A549 (cell line): ENCODE results near the gene LIPN.

Experiments used
- BHLHE40 ChIP-seq: IDR thresholded peaks from 2 replicates; pipeline ENCODE4 v1.6.1; 2012; ENCODE audit warnings: low read depth, low read length, inconsistent platforms
- CBX2 ChIP-seq: fragments of 200-600 bp; sonication (generic); IDR thresholded peaks from 2 replicates; pipeline ENCODE4 v1.6.1; 2016; ENCODE audit warnings: low read depth, mild to moderate bottlenecking, borderline replicate concordance
- EP300 ChIP-seq, 2 experiments: fragments of >200 bp; sonication (Bioruptor Twin); formaldehyde crosslinking; IDR thresholded peaks; 2 replicates in 1 of 2; 3 replicates in 1 of 2; pipeline ENCODE4 v1.6.1; 2016 to 2017
- ESRRA ChIP-seq: fragments of 150-350 bp; IDR thresholded peaks from 2 replicates; pipeline ENCODE4 v1.6.1; 2014; ENCODE audit warnings: mild to moderate bottlenecking, low read length, borderline replicate concordance
- GATA3 ChIP-seq: IDR thresholded peaks from 2 replicates; pipeline ENCODE4 v1.6.1; 2012; ENCODE audit warnings: borderline replicate concordance
- JUN ChIP-seq, 2 experiments: fragments of >200 bp; sonication (Bioruptor Twin); formaldehyde crosslinking; IDR thresholded peaks; 2 replicates in 1 of 2; 3 replicates in 1 of 2; pipeline ENCODE4 v1.6.1; 2016 to 2017
- JUNB ChIP-seq: fragments of >200 bp; sonication (Bioruptor Twin); formaldehyde crosslinking; IDR thresholded peaks from 2 replicates; pipeline ENCODE4 v1.6.1; 2016
- POLR2A ChIP-seq: IDR thresholded peaks from 2 replicates; pipeline ENCODE4 v1.6.1; 2012; ENCODE audit warnings: mild to moderate bottlenecking, low read length
- RAD21 ChIP-seq, 2 experiments: fragments of >200 bp in 1 of 2; sonication (Bioruptor Twin) in 1 of 2; formaldehyde crosslinking in 1 of 2; IDR thresholded peaks in 1 of 2; conservative IDR thresholded peaks in 1 of 2; 2 replicates in 1 of 2; 3 replicates in 1 of 2; pipeline ENCODE4 v1.6.1; 2012 to 2018; ENCODE audit warnings: inconsistent platforms in 1 of 2
- RNF2 ChIP-seq: fragments of 200-600 bp; sonication (generic); IDR thresholded peaks from 2 replicates; pipeline ENCODE4 v1.6.1; 2016; ENCODE audit warnings: low read depth, mild to moderate bottlenecking, antibody characterized with exemption, moderate library complexity, borderline replicate concordance
- TF ChIP-seq, protein P1 (sequence below): fragments of >200 bp; sonication (Bioruptor Twin); formaldehyde crosslinking; IDR thresholded peaks from 3 replicates; pipeline ENCODE4 v1.5.1; 2016

GRCh38 chr10:88763441-88763840, 3.6 kb downstream of the LIPN start:
- TF ChIP-seq EP300 (IDR thresholded peaks at IDR 0.05): no peak
- TF ChIP-seq BHLHE40: no peak
- no peak for TF ChIP-seq JUN (IDR thresholded peaks at IDR 0.05)
- no peak for TF ChIP-seq POLR2A
- TF ChIP-seq JUNB: no peak
- TF ChIP-seq, protein P1, sequence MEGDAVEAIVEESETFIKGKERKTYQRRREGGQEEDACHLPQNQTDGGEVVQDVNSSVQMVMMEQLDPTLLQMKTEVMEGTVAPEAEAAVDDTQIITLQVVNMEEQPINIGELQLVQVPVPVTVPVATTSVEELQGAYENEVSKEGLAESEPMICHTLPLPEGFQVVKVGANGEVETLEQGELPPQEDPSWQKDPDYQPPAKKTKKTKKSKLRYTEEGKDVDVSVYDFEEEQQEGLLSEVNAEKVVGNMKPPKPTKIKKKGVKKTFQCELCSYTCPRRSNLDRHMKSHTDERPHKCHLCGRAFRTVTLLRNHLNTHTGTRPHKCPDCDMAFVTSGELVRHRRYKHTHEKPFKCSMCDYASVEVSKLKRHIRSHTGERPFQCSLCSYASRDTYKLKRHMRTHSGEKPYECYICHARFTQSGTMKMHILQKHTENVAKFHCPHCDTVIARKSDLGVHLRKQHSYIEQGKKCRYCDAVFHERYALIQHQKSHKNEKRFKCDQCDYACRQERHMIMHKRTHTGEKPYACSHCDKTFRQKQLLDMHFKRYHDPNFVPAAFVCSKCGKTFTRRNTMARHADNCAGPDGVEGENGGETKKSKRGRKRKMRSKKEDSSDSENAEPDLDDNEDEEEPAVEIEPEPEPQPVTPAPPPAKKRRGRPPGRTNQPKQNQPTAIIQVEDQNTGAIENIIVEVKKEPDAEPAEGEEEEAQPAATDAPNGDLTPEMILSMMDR: no peak
- no peak for TF ChIP-seq RAD21 (conservative IDR thresholded peaks at IDR 0.05 in 1 of 2, IDR thresholded peaks at IDR 0.05 in 1 of 2)
- TF ChIP-seq CBX2: no peak
- TF ChIP-seq ESRRA: no peak
- TF ChIP-seq RNF2: no peak
- TF ChIP-seq GATA3: no peak
